HG02798 (cell line): ENCODE measurements around the gene SLC30A9.
A peak's percentile ranks its signal among the peaks of the same experiment; 100 is the strongest.

Experiments used
- ATAC-seq: cut with Tn5 transposase; IDR thresholded peaks from one replicate; pipeline ENCODE4 v1.9.1; 2021; ENCODE audit warnings: mild to moderate bottlenecking; ENCODE audit not compliant: unreplicated experiment, poor library complexity

Gene SLC30A9

GRCh38 chr4:41990365-41991111 is at the start of gene SLC30A9:
Gene SLC30A9 (plus strand): TSS chr4:41990530. CDS start chr4:41990652, 122 bp downstream.
- peak; percentile 100 for ATAC-seq

- ATAC-seq: no peak
Observed at GRCh38 chr4:41940834-41941233, 49.5 kb upstream of the SLC30A9 start.

- no peak for ATAC-seq
Observed at GRCh38 chr4:41943506-41943905, 46.8 kb upstream of the SLC30A9 start.

GRCh38 chr4:41944089-41944488 is 46.2 kb upstream of the SLC30A9 start:
- no peak for ATAC-seq

GRCh38 chr4:41949531-41949930 is 40.8 kb upstream of the SLC30A9 start:
- ATAC-seq: no peak

GRCh38 chr4:41957634-41958033 is 32.7 kb upstream of the SLC30A9 start:
- no peak for ATAC-seq

GRCh38 chr4:41963105-41963504 is 27.2 kb upstream of the SLC30A9 start:
- no peak for ATAC-seq

GRCh38 chr4:41964401-41964800 is 25.9 kb upstream of the SLC30A9 start:
- no peak for ATAC-seq

GRCh38 chr4:41967392-41967791 is 22.9 kb upstream of the SLC30A9 start:
- no peak for ATAC-seq

- ATAC-seq: no peak
Observed at GRCh38 chr4:41969671-41970070, 20.7 kb upstream of the SLC30A9 start.

- no peak for ATAC-seq
Observed at GRCh38 chr4:41975341-41975740, 15.0 kb upstream of the SLC30A9 start.

- ATAC-seq: no peak
Observed at GRCh38 chr4:41976775-41977516, 13.4 kb upstream of the SLC30A9 start.

GRCh38 chr4:41977709-41978108 is 12.6 kb upstream of the SLC30A9 start:
- ATAC-seq: no peak

- no peak for ATAC-seq
Observed at GRCh38 chr4:41981456-41981855, 8.9 kb upstream of the SLC30A9 start, which contains the start of gene DCAF4L1. Gene DCAF4L1 (plus strand): TSS chr4:41981756. CDS start chr4:41981793, 37 bp downstream.

- ATAC-seq: no peak
Observed at GRCh38 chr4:41982716-41983115, 7.6 kb upstream of the SLC30A9 start.

GRCh38 chr4:41985151-41985550 is 5.2 kb upstream of the SLC30A9 start:
- no peak for ATAC-seq

- peak; percentile 23 for ATAC-seq
Observed at GRCh38 chr4:41989994-41990364, 351 bp upstream of the SLC30A9 start.

- no peak for ATAC-seq
Observed at GRCh38 chr4:41991916-41992767, 1.8 kb downstream of the SLC30A9 start.

GRCh38 chr4:41992967-41993857 is 2.9 kb downstream of the SLC30A9 start:
- ATAC-seq: no peak
